Measurements from ENCODE around the gene EPHA7. TPM values are rescaled to one million over a fixed set of nuclear protein-coding genes. Genes with fewer than 3 reads are reported as not detected.

EPHA7 gene
- total RNA-seq, 3 donors from 2014 or later: 0.84 to 126 (median 2.4) TPM

DNA sequence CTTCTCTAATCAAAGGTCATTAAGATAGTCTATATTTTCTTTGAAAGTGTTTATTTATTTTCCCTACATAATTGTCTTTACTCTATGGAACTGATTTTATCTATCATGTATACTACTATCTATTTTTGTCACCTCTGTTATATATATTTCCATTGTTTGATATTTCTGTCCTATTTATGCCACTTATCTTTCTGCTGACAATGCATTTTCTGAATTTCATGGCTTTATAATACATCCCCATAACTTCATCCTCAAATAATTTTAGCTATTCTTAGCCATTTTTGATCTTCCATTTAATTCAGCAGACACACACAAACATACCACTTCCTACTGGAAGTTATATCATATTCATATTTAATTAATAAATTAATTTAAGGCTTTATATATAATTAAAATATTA is 123.7 kb downstream of the EPHA7 start:
- DNase-seq: no peak

DNA sequence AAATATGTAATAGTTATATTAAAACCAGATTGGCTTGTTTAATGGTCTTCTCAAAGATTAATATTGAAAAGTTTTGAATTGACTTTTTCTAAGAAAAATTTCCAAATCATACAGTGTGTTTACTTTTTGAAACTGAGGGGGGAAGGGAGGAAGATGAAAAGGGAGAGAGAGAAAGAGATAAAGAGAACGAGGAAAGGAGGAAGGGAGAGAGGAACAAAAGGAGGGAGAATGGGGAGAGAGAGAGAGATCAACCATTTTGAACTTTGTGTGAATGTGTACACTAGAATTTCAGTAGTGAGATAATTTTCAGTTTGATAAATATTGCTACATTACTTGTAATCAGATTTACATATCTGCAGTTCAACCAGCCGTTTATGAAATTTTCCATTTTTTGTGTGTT is 124.5 kb downstream of the EPHA7 start:
- intact Hi-C loops (cut with DNase I, micrococcal nuclease): no loop called here
- TF ChIP-seq, protein P1, sequence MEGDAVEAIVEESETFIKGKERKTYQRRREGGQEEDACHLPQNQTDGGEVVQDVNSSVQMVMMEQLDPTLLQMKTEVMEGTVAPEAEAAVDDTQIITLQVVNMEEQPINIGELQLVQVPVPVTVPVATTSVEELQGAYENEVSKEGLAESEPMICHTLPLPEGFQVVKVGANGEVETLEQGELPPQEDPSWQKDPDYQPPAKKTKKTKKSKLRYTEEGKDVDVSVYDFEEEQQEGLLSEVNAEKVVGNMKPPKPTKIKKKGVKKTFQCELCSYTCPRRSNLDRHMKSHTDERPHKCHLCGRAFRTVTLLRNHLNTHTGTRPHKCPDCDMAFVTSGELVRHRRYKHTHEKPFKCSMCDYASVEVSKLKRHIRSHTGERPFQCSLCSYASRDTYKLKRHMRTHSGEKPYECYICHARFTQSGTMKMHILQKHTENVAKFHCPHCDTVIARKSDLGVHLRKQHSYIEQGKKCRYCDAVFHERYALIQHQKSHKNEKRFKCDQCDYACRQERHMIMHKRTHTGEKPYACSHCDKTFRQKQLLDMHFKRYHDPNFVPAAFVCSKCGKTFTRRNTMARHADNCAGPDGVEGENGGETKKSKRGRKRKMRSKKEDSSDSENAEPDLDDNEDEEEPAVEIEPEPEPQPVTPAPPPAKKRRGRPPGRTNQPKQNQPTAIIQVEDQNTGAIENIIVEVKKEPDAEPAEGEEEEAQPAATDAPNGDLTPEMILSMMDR (IDR thresholded peaks at IDR 0.05): no peak

More for the DNA sequence above, 123.7 kb downstream of the EPHA7 start:
- H3K36me3 ChIP-seq (ENCODE audit: low read depth): no peaks in the 10 kb centered on the region
- TF ChIP-seq, protein P1 (IDR thresholded peaks at IDR 0.05): no peak
- no peaks in the 10 kb centered on the region for H3K4me1 ChIP-seq (ENCODE audit: low read depth)
- intact Hi-C loops (cut with DNase I, micrococcal nuclease): no loop called here
- H3K4me3 ChIP-seq: no peak overlapping the region
- ATAC-seq: no peak
- no peaks in the 10 kb centered on the region for H3K9me3 ChIP-seq

DNA sequence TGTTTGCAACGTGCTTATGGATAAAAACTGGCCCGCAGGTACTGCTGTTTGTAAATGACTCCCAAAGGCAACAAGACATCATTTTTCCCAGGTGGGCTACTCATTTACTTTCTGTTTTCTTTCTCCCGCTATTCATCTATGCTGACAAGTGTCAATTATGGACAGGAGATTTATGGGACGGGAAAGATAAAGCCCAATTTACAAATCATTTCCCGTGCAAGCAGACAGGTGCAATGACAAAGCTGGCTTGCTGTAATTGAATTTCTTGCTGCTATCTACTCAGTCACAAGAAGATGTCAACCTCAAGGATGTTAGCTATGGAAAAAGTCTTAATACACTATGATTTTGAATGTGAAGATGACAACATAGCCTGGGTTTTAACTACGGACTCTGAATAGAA is 125.5 kb downstream of the EPHA7 start:
- TF ChIP-seq, protein P1 (IDR thresholded peaks at IDR 0.05): no peak
- intact Hi-C loops (cut with DNase I, micrococcal nuclease): no loop called here
- no peaks in the 10 kb centered on the region for H3K9me3 ChIP-seq
- DNase-seq (no peak), ATAC-seq (no peak)
- H3K4me3 ChIP-seq: no peak overlapping the region
- H3K4me1 ChIP-seq (ENCODE audit: low read depth): no peaks in the 10 kb centered on the region
- H3K36me3 ChIP-seq (ENCODE audit: low read depth): no peaks in the 10 kb centered on the region

More for the DNA sequence above, 124.5 kb downstream of the EPHA7 start:
- no peaks in the 10 kb centered on the region for H3K36me3 ChIP-seq (ENCODE audit: low read depth)
- no peaks in the 10 kb centered on the region for H3K9me3 ChIP-seq
- no peak overlapping the region for H3K4me3 ChIP-seq
- no peaks in the 10 kb centered on the region for H3K4me1 ChIP-seq (ENCODE audit: low read depth)
- no peak for ATAC-seq
- DNase-seq: no peak

DNA sequence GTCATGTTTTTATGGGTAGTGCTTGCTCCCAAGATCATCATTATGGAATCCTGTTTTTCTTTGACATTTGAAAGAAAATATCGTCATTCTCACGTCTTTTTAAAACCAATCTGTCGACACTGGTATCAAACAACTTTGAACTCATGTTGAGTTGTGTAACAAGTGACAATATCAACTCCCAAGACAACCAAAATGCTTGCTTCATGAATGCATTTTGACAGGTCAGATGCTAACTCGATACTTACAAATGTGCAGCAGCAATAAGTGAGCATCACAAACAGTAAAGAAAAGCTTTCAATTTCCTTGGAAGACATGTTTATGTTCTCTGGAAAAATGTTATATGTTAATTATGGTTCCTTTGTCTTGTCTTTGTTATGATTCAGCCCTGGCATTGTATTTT is 125.9 kb downstream of the EPHA7 start:
- no peaks in the 10 kb centered on the region for H3K36me3 ChIP-seq (ENCODE audit: low read depth)
- DNase-seq (no peak), ATAC-seq (no peak)
- TF ChIP-seq, protein P1 (IDR thresholded peaks at IDR 0.05): no peak
- no peak overlapping the region for H3K4me3 ChIP-seq
- intact Hi-C loops (cut with DNase I, micrococcal nuclease): no loop called here
- no peaks in the 10 kb centered on the region for H3K4me1 ChIP-seq (ENCODE audit: low read depth)
- H3K9me3 ChIP-seq: no peaks in the 10 kb centered on the region

DNA sequence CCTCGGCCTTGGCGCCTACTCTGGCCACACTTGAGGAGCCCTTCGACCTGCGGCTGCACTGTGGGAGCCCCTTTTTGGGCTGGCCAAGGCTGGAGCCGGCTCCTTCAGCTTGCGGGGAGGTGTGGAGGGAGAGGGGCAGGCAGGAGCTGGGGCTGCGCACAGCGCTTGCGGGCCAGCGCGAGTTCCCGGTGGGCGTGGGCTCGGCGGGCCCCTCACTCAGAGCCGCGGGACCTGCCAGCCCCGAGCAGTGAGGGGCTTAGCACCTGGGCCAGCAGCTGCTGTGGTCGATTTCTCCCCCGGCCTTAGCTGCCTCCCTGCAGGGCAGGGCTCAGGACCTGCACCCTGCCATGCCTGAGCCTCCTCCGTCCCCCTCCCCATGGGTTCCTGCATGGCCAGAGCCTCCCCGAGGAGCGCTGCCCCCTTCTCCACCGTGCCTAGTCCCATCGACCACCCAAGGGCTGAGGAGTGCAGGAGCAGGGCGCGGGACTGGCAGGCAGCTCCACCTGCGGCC is 136.8 kb downstream of the EPHA7 start:
- ATAC-seq (no peak), DNase-seq (peak in 1 of 3 donors; percentile 26)
- TF ChIP-seq, protein P1 (IDR thresholded peaks at IDR 0.05): no peak
- no peaks in the 10 kb centered on the region for H3K4me1 ChIP-seq (ENCODE audit: low read depth)
- intact Hi-C loops (cut with DNase I, micrococcal nuclease): no loop called here
- H3K9me3 ChIP-seq: no peaks in the 10 kb centered on the region
- no peak overlapping the region for H3K4me3 ChIP-seq
- H3K36me3 ChIP-seq (ENCODE audit: low read depth): no peaks in the 10 kb centered on the region

DNA sequence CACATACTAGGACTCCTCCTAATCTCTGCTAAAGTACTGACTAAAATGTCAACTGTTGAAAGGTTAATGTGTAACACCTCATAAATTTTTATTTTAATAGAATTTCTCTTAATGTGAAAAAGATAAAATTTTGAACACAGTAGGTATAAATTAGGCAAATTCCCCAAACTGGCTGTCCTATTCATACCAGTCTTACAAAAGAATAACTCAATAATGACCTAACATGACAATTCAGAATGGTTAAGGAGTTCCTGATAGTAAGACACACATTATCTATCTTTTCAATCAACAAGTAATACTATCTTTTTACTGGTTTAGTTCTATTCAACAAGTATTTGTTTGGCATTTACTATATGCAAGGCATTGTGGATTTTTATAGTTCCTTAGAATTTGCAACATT is 141.1 kb downstream of the EPHA7 start:
- DNase-seq (no peak), ATAC-seq (no peak)
- TF ChIP-seq, protein P1 (IDR thresholded peaks at IDR 0.05): no peak
- no peaks in the 10 kb centered on the region for H3K36me3 ChIP-seq (ENCODE audit: low read depth)
- no peaks in the 10 kb centered on the region for H3K9me3 ChIP-seq
- H3K4me1 ChIP-seq (ENCODE audit: low read depth): no peaks in the 10 kb centered on the region
- intact Hi-C loops (cut with DNase I, micrococcal nuclease): no loop called here
- no peak overlapping the region for H3K4me3 ChIP-seq
